Amniotic epithelial cell (primary cell): ENCODE results near the gene TRAPPC13.
"Not testable (repeated sequence)": the region's sequence is repeated elsewhere in the genome, so short reads cannot be mapped to it uniquely, and the experiment has no call there.

ENCODE experiments used
- DNase-seq: peaks from one replicate; pipeline ENCODE4 v3.0.0-alpha.2; 2010; ENCODE audit warnings: low read depth

Gene TRAPPC13

GRCh38 chr5:65676056-65676455 is 51.2 kb downstream of the TRAPPC13 start:
- DNase-seq, result not testable (repeated sequence)

GRCh38 chr5:65682148-65682547 is 57.3 kb downstream of the TRAPPC13 start:
- DNase-seq, result no peak

DNA sequence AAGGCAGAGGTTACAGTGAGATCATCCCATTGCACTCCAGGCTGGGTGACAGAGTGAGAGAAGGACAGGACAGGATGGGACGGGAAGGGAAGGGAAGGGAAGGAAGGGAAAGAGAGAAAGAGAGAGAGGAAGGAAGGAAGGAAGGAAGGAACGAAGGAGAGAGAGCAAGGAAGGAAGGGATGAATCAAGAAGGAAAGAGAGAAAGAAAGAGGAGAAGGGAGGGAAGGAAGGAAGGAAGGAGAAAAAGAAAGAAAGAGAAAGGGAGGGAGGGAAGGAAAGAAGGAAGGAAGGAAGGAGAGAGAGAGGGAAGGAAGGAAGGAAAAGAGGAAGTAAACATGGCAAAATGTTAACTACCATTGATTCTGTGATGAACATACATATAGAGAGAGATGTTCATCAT is 68.3 kb downstream of the TRAPPC13 start:
- DNase-seq, result no peak

- DNase-seq, result peak; percentile 26
Measured at GRCh38 chr5:65695162-65695755, 70.4 kb downstream of the TRAPPC13 start.

DNA sequence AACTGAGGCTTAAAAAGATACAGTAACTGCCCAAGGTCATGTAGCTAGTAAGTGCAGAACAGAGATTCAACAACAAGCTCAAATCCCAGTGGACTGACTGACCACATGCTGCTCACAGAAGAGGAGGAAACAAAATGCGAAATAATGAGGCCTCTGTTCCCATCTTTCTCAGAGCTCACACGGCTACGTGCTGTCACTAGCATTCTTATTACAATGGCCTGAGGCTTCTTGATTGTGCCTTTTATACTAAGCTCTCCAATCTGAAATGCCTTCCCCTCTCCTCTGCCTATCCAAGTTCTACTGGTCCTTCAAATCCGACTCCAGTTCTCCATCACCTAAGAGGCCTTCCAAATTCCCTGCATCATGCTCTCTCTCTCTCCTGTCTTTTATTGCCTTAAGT is 71.1 kb downstream of the TRAPPC13 start:
- no peak for DNase-seq

GRCh38 chr5:65696892-65697291 is 72.1 kb downstream of the TRAPPC13 start:
- DNase-seq, result no peak

DNA sequence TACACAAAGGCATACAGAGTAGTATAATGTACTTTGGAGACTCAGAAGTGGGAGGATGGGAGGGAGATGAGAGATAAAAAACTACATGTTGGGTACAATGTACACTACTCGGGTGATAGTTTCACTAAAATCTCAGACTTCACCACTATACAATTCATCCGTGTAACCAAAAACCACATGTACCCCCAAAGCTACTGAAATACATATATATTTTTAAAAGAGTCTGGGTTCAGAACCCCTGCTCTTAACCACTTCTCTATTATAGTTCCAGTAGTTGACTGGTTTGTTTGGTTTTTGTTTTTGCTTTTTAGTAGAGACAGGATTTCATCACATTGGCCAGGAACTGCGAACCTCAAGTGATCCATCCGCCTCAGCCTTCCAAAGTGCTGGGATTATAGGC is 74.5 kb downstream of the TRAPPC13 start:
- no peak for DNase-seq

GRCh38 chr5:65702036-65702435 is 77.2 kb downstream of the TRAPPC13 start:
- no peak for DNase-seq

DNA sequence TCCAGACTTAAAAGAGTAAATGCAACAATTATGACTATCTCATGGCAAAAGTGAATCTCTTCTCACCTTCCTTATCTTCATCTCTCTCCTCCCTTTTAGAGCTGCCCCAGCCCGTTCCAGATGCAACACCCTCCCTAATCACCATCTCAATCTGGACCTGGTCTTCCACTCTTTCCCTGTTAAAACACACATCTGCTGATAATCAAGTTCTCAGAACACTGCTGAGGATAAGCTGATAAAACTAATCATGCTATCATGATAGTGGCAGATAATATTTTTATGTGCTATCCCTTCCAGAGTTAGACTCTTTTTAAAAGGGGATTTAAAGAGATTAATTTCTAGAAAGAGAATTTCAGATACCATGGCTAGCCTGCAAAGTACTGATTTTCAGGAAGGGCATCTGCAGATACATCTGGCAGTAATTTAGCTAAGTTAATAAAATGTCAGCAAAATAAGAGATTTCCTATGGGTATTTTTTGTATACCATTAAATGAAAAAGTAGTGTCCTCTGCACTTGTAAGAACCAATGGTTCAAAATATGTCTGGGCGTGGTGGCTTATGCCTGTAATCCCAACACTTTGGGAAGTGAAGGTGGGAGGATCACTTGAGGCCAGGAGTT is 79.9 kb downstream of the TRAPPC13 start:
- DNase-seq, result no peak

DNA sequence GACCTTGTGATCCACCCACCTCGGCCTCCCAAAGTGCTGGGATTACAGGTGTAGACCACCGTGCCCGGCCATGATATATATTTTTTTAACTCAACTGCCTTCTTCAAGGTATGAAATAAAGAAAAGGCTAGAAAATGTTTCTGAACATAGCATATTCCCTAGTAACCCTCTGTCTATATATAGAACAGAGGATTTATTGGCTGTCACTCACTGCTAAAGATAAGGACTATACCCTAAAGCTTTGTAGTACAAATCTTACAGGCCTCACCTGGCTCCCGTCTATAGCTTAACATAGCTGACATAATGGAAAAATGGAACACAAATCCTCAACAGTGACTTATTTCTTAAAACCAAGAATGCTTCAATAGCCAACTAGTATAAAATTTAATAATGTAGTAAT is 82.8 kb downstream of the TRAPPC13 start:
- DNase-seq, result no peak

DNA sequence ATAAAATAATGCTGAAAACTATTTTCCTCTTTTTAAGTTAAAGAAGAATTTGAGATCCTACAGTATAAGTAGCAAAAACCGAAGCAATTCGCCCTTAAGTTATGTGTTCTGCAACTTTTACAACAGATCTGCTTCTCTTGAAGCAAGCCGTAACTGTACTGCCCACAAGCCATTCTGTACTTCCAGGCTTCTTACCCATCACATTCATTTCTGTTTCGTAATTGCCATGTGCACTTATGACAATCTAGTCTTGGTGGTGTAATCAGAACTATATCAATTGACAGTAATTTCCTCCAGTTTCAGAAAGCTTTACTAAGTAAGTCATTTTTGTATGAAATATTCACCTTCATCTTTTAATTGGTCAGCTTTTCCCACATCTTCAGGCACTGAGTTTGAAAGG is 83.3 kb downstream of the TRAPPC13 start:
- peak; percentile 86 for DNase-seq
